Stimulated activated memory B cell treated with anti-CD40 and anti-IgM and Interleukin-4, amounts not matched to agents 10 μg/mL and 1 μg/mL and 100 μg/mL, for 72 hours (primary cell): ENCODE measurements around the gene LAMA3.

Experiments used
- ATAC-seq: fragments of 150-1000 bp; cut with Tn5 transposase; 2 replicates; pipeline ENCODE4 v1.10.0; 2021
- H3K27ac Mint-ChIP-seq: one replicate; pipeline ENCODE4 v1.8.0; 2022; ENCODE audit warnings: mild to moderate bottlenecking, mixed read lengths
- H3K27me3 Mint-ChIP-seq: one replicate; pipeline ENCODE4 v1.8.0; 2022; ENCODE audit warnings: mixed read lengths
- H3K36me3 Mint-ChIP-seq: one replicate; pipeline ENCODE4 v1.8.0; 2022; ENCODE audit warnings: mixed read lengths
- H3K4me1 Mint-ChIP-seq: one replicate; pipeline ENCODE4 v1.8.0; 2022; ENCODE audit warnings: mixed read lengths
- H3K4me3 Mint-ChIP-seq: one replicate; pipeline ENCODE4 v1.8.0; 2022; ENCODE audit warnings: mild to moderate bottlenecking, moderate library complexity, mixed read lengths
- H3K9me3 Mint-ChIP-seq: one replicate; pipeline ENCODE4 v1.8.0; 2022; ENCODE audit warnings: mixed read lengths

LAMA3 gene

DNA sequence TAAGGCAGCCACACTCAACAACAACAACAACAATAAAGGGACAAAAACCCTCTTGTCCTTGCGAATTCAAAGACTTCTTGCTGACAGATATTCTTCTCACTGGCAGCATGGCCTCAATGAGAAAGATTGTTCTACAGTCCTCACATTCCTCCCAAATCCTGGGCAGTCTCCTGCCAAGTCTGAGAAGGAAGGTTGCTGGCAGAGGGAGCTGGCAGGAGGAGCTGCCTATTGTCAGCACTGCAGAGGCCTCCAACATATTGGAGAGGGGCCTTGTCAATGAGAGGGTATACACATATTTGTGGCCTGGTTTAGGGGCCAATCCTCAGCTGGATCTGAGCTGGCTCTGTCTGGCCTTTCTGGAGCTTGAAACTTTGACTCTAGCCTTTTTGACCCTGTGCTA, 63.5 kb downstream of the LAMA3 start:
- ATAC-seq: no peak

DNA sequence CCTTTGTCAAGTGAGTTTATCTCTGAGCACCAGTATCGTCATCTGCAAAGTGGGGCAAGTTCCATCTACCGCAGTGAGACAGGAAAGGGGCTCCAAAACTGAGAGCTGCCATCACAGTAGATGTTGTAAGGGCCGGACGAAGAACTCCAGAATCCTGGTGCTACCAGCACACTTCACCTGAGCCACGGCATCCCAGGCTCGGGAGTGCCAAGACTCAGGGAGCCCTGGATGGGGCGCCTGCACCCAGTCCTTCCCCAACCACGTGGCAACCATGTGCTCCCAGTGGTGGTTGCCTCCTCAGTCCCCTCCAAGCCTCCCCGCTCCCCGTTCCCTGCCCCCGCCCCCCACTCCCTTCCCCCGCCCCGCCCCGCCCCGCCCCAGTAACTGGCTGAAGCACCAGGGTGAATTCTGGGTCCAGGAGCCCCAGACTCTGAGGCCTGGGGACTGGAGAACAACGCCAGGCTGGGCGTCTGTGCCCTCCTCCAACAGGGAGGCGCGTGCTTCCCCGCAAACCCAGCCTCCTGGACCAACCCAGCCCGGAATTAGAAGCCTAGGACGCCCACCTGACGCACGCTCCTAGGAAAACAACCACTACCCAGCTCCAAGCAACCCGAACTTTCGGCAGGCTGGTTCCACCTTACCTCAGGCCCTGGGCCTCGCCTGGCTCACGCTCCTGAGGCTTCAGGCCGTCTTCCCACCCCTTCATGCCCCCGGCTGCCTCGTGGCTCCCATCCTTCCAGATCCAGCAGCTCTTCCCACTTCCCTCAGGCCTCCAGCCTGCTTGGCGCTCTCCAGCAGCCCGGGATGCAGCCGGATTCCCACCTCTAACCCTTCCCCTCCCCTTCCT, 67.6 kb downstream of the LAMA3 start:
- Mint-ChIP-seq H3K4me1 (peaks cover 6% of the 10 kb centered on the region), H3K27me3 (peaks cover 26% of the 10 kb centered on the region), H3K4me3 (no peak overlapping the region), H3K27ac (no peak overlapping the region), H3K36me3 (no peaks in the 10 kb centered on the region), H3K9me3 (no peaks in the 10 kb centered on the region)
- ATAC-seq: no peak

More for the DNA sequence above, 63.5 kb downstream of the LAMA3 start:
- Mint-ChIP-seq H3K9me3 (no peaks in the 10 kb centered on the region), H3K4me3 (no peak overlapping the region), H3K27ac (no peak overlapping the region), H3K27me3 (peaks cover 13% of the 10 kb centered on the region), H3K36me3 (no peaks in the 10 kb centered on the region), H3K4me1 (peaks cover 6% of the 10 kb centered on the region)

DNA sequence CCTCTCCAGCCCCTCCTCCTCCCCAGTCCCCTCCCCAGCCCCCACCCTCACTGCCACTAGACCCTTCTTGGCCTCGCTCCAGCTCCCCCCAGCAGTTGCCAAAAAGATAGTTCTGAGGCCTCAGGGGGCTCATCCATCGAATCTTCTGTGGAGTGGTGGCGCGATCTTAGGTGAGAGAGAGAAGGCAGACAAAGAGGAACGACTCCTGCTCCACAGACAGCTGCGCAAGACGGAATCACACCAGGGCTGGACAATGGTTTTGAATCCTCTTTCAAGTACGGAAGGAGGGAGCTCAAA, 68.1 kb downstream of the LAMA3 start:
- Mint-ChIP-seq H3K9me3 (no peaks in the 10 kb centered on the region), H3K4me3 (no peak overlapping the region), H3K36me3 (no peaks in the 10 kb centered on the region), H3K4me1 (peaks cover 6% of the 10 kb centered on the region), H3K27me3 (peaks cover 26% of the 10 kb centered on the region), H3K27ac (no peak overlapping the region)
- ATAC-seq: no peak

DNA sequence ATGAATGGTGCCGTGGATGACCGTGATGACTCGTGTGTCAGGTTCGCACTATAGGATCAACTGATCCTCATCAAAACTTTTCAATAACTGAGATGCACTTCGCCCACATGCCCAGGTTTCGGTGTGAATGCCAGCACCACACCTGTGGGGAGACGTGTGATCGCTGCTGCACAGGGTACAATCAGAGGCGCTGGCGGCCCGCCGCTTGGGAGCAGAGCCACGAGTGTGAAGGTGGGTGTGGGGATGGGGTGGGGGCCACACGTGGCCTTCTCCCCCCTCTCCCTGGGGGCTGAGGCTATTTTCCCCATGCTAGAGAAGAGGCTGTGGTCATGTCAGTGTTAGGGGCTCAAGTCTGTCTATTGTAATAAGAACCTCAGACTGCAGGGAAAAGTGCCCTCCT, 69.0 kb downstream of the LAMA3 start:
- ATAC-seq: no peak
- peaks cover 31% of the 10 kb centered on the region for H3K27me3 Mint-ChIP-seq
- no peak overlapping the region for H3K4me3 Mint-ChIP-seq
- no peak overlapping the region for H3K27ac Mint-ChIP-seq
- H3K4me1 Mint-ChIP-seq: peaks cover 6% of the 10 kb centered on the region
- no peaks in the 10 kb centered on the region for H3K36me3 Mint-ChIP-seq
- H3K9me3 Mint-ChIP-seq: no peaks in the 10 kb centered on the region

DNA sequence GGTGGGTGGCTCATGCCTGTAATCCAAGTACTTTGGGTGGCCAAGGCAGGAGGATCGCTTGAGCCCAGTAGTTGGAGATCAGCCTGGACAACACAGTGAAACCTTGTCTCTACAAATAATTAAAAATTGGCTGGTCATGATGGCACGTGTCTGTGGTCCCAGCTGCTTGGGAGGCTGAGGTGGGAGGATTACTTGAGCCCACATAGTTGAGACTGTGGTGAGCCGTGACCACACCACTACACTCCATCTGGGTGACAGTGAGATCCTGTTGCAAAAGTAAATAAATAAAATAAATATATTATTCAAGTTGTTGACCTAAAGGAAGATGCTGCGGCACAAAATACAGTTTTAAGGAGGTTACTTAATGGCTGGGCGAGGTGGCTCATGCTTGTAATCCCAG, 72.7 kb downstream of the LAMA3 start:
- Mint-ChIP-seq H3K4me1 (peaks cover 6% of the 10 kb centered on the region), H3K27me3 (peaks cover 60% of the 10 kb centered on the region), H3K27ac (no peak overlapping the region), H3K4me3 (no peak overlapping the region), H3K9me3 (no peaks in the 10 kb centered on the region), H3K36me3 (no peaks in the 10 kb centered on the region)
- no peak for ATAC-seq

DNA sequence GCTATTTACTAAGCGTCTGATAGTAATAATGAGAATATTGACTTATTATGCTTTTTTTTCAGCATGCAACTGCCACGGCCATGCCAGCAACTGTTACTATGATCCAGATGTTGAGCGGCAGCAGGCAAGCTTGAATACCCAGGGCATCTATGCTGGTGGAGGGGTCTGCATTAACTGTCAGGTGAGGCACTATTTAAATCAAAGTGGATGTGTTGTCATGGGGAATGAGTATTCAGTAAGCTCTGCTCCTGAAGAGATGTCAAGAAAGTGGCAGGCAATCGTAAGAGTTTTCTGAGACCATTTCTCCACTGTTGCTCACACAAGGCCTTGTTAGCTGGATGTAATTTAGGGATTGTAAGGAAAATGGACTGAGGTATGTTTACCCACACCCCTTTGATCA, 74.1 kb downstream of the LAMA3 start:
- peaks cover 60% of the 10 kb centered on the region for H3K27me3 Mint-ChIP-seq
- no peak overlapping the region for H3K4me3 Mint-ChIP-seq
- H3K36me3 Mint-ChIP-seq: no peaks in the 10 kb centered on the region
- no peaks in the 10 kb centered on the region for H3K4me1 Mint-ChIP-seq
- H3K9me3 Mint-ChIP-seq: peaks cover 7% of the 10 kb centered on the region
- H3K27ac Mint-ChIP-seq: no peak overlapping the region
- no peak for ATAC-seq

DNA sequence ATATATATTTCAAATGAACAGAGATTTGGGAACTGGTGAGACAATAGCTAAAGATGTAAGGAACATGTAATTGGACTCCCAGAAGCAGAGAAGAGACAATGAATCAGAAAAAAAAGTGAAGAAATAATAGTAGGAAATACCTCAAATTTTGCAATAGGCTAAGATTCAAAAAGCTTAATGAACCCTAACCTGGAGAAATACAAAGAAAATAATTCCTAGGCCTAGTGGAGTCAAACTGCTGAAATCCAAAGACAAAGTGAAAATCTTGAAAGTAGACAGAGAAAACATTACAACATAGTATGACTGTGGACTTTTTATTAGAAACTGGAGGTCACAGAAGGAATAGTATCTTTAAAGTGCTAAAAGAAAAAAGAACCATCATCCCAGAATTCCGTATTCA, 76.7 kb downstream of the LAMA3 start:
- no peak for ATAC-seq
- H3K9me3 Mint-ChIP-seq: peaks cover 20% of the 10 kb centered on the region

DNA sequence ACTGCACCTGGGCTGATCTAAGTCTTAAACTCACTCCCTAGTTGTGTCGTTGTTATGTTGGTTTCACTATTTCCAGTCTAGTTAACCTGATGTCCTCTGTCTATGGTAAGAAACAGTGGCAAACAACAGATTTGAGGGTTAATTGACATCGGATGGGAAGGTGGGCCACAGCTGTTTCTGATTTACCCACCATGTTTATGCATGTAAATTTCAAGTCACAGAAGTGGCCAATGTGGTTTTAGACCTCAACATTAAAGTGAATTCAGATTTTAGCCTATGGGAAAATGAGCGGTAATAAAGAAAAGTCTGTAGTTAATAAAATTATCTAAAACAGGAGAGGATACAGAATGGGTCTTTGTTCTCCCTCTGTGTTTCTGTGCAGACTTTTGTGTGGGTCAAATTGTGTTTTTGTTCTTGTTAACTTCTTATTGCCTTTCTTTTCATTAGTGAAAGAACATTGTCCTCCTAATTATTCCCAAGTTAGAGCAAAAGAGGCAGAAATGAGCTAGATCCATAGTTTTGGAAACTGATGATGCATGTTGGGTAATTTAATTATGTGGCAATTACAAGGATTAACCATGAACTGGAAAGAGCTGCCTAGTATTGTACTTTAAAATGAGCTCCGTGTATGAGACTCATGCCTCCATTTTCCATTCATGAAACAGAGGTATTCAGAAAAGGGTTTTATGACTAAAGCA, 83.2 kb downstream of the LAMA3 start:
- H3K4me3 Mint-ChIP-seq: no peak overlapping the region
- no peak for ATAC-seq
- H3K27me3 Mint-ChIP-seq: peaks cover 50% of the 10 kb centered on the region
- no peaks in the 10 kb centered on the region for H3K36me3 Mint-ChIP-seq
- H3K27ac Mint-ChIP-seq: no peak overlapping the region
- H3K4me1 Mint-ChIP-seq: no peaks in the 10 kb centered on the region
- H3K9me3 Mint-ChIP-seq: peaks cover 20% of the 10 kb centered on the region

More for the DNA sequence above, 76.7 kb downstream of the LAMA3 start:
- Mint-ChIP-seq H3K4me3 (no peak overlapping the region), H3K4me1 (no peaks in the 10 kb centered on the region), H3K27me3 (peaks cover 73% of the 10 kb centered on the region), H3K36me3 (no peaks in the 10 kb centered on the region), H3K27ac (no peak overlapping the region)

DNA sequence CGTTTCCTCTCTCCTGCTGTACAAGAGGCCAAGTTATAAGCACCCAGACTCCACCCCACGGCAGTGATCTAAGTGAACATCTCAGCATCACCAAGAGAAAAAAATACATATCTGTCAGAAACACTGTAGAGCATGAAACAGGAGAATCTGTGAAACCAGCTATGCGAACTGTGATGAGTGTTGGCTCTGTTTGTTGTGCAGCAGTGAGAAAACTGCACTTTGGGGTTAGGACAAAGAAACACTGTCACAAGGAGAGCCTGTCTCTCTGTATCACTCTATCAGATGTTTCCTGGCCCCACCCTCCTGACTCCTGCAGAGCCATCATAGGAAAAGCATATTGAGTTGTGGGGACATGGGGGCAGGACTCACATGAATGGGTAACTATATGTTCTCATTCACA, 87.1 kb downstream of the LAMA3 start:
- peaks cover 37% of the 10 kb centered on the region for H3K27me3 Mint-ChIP-seq
- no peaks in the 10 kb centered on the region for H3K4me1 Mint-ChIP-seq
- ATAC-seq: no peak
- no peaks in the 10 kb centered on the region for H3K36me3 Mint-ChIP-seq
- no peak overlapping the region for H3K27ac Mint-ChIP-seq
- H3K9me3 Mint-ChIP-seq: no peaks in the 10 kb centered on the region
- H3K4me3 Mint-ChIP-seq: no peak overlapping the region

DNA sequence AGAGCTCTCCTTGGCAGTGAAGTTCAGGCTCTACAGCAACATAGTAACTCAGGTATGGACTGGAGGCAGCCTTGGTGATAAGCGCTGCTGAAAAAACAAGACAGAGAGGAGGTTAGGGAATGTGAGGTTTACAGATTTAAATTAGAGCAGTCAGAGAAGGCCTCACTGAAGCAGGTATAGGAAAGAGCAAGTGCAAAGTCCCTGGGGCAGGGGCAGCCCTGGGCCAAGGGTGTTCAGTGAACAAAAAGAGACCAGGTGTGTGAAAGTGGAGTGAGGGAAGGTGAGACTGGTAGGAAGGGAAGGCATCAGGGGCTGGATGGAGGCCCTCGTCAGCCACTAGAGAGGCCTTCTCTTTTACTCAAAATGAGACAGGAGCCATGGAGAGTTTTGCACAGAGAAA, 89.6 kb downstream of the LAMA3 start:
- no peaks in the 10 kb centered on the region for H3K4me1 Mint-ChIP-seq
- no peak for ATAC-seq
- no peaks in the 10 kb centered on the region for H3K9me3 Mint-ChIP-seq
- H3K27me3 Mint-ChIP-seq: peaks cover 34% of the 10 kb centered on the region
- no peaks in the 10 kb centered on the region for H3K36me3 Mint-ChIP-seq
- H3K27ac Mint-ChIP-seq: no peak overlapping the region
- no peak overlapping the region for H3K4me3 Mint-ChIP-seq

DNA sequence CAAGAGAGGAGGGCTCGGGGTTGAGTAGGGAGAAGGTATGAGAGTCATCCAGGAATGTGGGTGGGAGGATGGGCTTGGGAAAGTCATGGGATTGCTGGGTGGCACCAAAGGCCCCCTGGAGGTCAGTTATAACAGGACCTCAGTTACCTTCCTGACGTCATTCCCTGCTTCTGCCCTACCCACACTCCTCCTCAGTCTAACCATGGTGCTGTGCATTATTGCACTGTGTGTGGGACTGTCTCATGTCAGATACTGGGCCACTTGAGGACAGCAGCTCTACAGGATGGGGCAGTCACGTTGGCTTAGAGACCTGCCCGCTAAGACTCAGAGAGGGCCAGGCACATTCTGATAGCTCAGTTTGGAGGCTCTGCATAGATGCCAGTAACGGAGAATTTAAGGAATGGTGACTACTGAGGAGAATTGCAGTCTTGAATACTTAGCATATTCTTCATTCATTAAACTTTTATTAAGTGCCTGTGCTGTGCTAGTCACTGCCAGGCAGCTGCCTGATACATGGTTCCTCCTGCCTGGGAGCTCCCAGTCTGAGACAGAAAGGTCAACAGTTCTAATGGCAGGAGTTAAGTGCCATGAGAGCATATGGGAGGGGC, 90.5 kb downstream of the LAMA3 start:
- H3K9me3 Mint-ChIP-seq: no peaks in the 10 kb centered on the region
- no peak overlapping the region for H3K4me3 Mint-ChIP-seq
- H3K36me3 Mint-ChIP-seq: no peaks in the 10 kb centered on the region
- no peak for ATAC-seq
- no peaks in the 10 kb centered on the region for H3K4me1 Mint-ChIP-seq
- H3K27me3 Mint-ChIP-seq: peaks cover 34% of the 10 kb centered on the region
- no peak overlapping the region for H3K27ac Mint-ChIP-seq

DNA sequence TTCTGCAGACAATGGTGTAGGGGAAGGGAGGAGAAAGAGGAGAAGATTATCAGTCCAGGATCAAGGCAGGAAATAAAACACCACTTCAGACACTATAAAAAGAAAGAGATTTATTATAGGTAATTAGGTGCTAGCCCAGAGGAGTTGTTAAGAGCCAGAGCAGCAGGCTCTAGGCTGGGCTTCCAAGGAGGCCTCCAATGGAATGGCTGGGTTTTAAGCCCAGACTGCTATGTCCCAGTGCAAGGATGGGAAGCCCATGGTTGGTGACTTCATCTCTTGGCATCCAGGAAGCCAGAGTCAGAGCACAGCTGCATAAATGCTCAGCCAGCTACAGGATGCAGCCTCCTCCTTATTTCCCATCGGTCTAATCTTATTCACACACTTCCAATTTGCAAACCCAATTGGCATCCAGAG, 95.6 kb downstream of the LAMA3 start:
- no peak for ATAC-seq
- peaks cover 9% of the 10 kb centered on the region for H3K9me3 Mint-ChIP-seq
- no peaks in the 10 kb centered on the region for H3K4me1 Mint-ChIP-seq

DNA sequence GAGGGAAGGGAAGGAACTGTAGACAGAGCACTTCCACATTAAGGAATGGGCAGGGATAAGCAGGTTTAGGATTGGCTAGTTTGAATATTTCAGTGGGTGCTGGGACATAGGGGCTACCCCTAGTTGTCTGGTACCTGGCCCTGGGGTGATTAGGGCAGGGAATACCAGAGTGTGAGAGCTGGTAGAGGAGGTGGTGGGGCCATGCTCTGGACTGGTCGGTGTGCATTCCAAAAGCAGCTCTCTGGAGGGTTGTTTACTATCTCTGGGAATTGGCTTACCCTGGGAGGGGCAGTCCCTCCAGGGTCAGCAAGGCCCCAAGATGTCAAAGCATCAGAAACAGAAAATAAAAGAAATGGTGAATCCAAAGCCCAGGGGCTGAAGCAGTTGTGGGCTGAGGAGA, 103.8 kb downstream of the LAMA3 start:
- Mint-ChIP-seq H3K9me3 (peaks cover 3% of the 10 kb centered on the region), H3K4me1 (no peaks in the 10 kb centered on the region), H3K27ac (no peak overlapping the region), H3K4me3 (no peak overlapping the region), H3K36me3 (no peaks in the 10 kb centered on the region), H3K27me3 (peaks cover 38% of the 10 kb centered on the region)
- ATAC-seq: peak; percentile 39

More for the DNA sequence above, 95.6 kb downstream of the LAMA3 start:
- Mint-ChIP-seq H3K27ac (no peak overlapping the region), H3K27me3 (peaks cover 56% of the 10 kb centered on the region), H3K36me3 (no peaks in the 10 kb centered on the region), H3K4me3 (no peak overlapping the region)

DNA sequence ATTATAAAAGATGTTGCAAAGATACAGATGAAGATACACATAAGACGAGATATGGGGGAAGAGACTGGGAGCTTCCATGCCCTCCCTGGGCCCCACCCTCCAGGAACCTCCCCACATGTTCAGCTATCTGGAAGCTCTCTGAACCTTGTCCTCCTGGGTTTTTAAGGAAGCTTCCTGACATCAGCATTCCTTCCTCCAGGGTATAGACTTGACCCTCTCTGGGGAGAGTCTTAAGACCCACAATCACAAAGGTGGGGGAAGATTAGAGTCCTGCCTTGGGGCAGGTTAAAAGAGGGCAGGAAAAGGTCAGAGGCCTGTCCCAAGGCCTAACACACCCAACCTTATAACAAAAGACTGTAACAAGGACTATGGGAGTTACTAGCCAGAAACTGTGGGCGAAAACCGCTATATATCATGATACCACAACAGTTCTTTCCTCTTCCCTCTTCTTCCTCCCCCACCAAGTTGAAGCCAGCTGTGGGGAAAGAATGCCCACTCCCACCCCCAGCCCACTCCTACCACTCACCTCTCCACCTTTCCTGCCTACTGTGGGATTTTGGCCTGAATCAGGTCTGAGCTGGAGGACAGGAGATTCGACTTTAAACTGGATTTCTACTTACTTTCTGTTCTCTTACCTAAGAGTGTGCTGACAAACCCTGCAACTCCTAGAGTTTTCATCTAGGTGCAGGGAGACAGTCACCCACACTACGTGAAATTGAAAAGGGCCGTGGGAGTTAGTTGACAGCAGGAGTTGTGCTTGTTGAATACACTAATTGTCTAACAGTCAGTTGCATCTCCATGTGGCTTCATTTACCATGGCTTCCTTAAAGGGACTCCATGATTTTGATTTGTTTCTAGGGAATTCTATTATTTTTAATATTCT, 105.0 kb downstream of the LAMA3 start:
- no peak overlapping the region for H3K4me3 Mint-ChIP-seq
- H3K27me3 Mint-ChIP-seq: peaks cover 37% of the 10 kb centered on the region
- ATAC-seq: no peak
- H3K9me3 Mint-ChIP-seq: peaks cover 3% of the 10 kb centered on the region
- no peaks in the 10 kb centered on the region for H3K4me1 Mint-ChIP-seq
- no peak overlapping the region for H3K27ac Mint-ChIP-seq
- no peaks in the 10 kb centered on the region for H3K36me3 Mint-ChIP-seq

DNA sequence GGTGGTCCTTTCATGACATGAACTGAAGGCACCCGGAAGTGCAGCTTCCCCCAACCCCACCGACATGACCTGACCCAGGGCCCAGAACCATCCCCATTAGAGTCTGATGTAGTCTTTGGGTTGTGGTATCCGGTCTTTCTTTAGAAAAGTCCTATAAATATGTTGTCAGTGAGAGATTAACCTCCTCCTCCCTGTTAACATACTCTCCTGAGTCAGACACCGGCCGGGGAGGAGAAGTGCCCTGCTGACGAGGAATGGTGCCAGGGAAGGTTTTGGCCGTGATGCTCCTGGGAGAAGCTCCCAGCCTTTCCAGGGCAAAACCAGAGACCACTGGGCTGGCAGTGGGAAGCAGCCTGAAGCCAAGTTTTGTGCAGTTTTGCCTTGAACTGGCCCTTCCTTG, 109.0 kb downstream of the LAMA3 start:
- ATAC-seq: no peak
- H3K27me3 Mint-ChIP-seq: peaks cover 10% of the 10 kb centered on the region
- no peak overlapping the region for H3K27ac Mint-ChIP-seq
- no peaks in the 10 kb centered on the region for H3K36me3 Mint-ChIP-seq
- H3K4me1 Mint-ChIP-seq: no peaks in the 10 kb centered on the region
- H3K4me3 Mint-ChIP-seq: no peak overlapping the region
- peaks cover 4% of the 10 kb centered on the region for H3K9me3 Mint-ChIP-seq
